Lung microvascular endothelial cell (primary cell): Measurements from ENCODE around the gene SLC24A3. TPM values are rescaled to one million over a fixed set of nuclear protein-coding genes. Genes with fewer than 3 reads are reported as not detected.

Experiments
- DNase-seq, 2 donors: peaks; one replicate each; pipeline versions ENCODE4 v3.0.0 to v3.0.0-alpha.2; 2010; ENCODE audit warnings: low read depth in 2 of 2
- total RNA-seq: library from RNA; depleted of rRNA; stranded (reverse); fragments of >200 nt; gene quantifications from 2 replicates; pipeline ENCODE4 v1.2.1, GENCODE V29; 2014

SLC24A3 gene
- total RNA-seq, 1 donor from 2014 or later = under 0.01 TPM

DNA sequence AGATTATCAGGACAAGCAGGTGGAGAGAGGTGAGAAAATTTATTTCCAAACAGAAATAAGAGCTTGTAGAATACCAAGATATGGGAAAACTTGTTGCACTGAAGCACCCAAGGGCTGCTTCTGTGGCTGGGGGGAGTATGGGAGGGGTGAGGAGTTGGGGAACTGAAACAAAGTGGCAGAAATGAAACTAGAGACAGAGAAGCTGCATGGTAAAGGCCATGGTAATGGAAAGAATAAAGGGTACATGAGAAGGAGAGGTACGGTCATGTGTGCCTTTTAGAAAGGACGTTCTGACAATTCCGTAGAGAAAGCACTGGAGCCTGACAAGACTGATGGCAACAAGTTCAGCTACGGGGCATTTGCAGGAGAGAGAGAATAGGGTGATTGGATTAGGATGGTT is 494.0 kb downstream of the SLC24A3 start:
- no peak for DNase-seq

- no peak for DNase-seq
Measured at GRCh38 chr20:19709635-19710335, 497.3 kb downstream of the SLC24A3 start.

GRCh38 chr20:19710336-19711120 is 498.1 kb downstream of the SLC24A3 start:
- DNase-seq = peak in 1 of 2 donors; percentile 37

GRCh38 chr20:19711126-19711525 is 498.7 kb downstream of the SLC24A3 start:
- no peak for DNase-seq

- DNase-seq = peak in 1 of 2 donors; percentile 11
Measured at GRCh38 chr20:19712721-19713260, 500.3 kb downstream of the SLC24A3 start.

GRCh38 chr20:19713822-19714578 is 501.6 kb downstream of the SLC24A3 start:
- no peak for DNase-seq

DNA sequence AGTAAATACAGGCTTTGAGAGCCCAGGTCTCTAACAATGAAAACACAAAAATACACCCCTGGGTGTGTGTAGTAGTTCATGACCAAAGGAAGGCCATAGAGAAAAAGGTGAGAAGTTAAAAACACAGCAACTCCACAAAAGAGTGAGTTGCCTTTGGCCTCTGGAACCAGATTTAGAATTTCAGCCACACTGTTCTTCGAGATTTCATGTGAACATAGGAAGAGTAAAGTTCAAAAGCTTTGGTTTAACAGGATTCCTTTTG is 502.1 kb downstream of the SLC24A3 start:
- DNase-seq = no peak

GRCh38 chr20:19715986-19716385 is 503.5 kb downstream of the SLC24A3 start:
- no peak for DNase-seq

DNA sequence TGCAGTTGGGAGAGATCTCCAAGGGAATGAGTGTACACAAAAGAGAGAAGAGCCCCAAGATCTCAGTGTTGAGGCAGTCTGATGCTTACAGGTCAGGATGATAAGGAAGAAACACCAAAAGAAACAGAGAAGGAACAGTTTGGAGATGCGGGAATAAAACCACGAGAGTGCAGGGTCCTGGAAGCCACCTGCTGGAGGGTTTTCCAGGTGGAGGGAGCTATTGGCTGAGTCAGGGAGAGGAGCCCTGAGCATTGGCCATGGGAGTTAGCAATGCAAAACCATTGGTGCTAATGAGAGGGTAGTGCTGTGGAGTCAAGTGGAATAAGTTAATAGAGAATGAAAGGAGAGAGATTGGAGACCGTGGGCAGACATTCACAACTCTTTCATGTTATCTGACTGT is 506.4 kb downstream of the SLC24A3 start:
- DNase-seq = no peak

GRCh38 chr20:19720991-19721390 is 508.5 kb downstream of the SLC24A3 start:
- no peak for DNase-seq

GRCh38 chr20:19723051-19723450 is 510.6 kb downstream of the SLC24A3 start:
- no peak for DNase-seq

- no peak for DNase-seq
Measured at GRCh38 chr20:19723813-19724430, 511.5 kb downstream of the SLC24A3 start.

GRCh38 chr20:19725373-19725772 is 512.9 kb downstream of the SLC24A3 start:
- DNase-seq = no peak

- peak in 1 of 2 donors; percentile 53 for DNase-seq
Measured at GRCh38 chr20:19725814-19726525, 513.5 kb downstream of the SLC24A3 start.

DNA sequence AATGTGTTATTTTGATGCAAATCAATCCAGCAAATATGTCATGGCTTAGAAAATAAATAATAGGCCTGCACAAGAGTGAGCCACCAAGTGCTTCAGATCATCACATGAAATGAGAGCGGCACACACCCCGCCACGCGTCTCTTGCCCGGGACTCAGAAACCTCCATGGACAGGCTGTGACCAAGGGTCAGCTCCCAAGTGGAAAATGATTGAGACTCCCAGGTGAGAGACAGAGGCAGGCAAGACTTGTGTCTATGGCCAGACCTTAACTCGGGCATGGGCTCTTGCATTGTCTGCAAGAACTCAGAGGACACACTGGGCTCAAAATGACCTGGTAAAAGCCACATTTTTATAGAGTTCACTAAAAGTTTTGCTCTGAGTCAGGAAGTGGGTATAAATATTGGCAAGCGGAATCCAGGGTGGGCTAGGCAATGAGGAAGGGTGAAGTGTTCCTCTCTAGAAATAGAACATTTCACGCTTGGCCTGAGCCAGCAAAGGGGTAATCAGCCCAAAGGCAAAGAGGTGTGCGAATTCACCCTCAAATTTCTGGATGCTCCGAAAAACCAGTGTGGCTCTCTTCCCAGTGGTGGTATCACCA is 514.9 kb downstream of the SLC24A3 start:
- no peak for DNase-seq

- DNase-seq = no peak
Measured at GRCh38 chr20:19729672-19730071, 517.2 kb downstream of the SLC24A3 start.

GRCh38 chr20:19730706-19731105 is 518.3 kb downstream of the SLC24A3 start:
- DNase-seq = peak in 1 of 2 donors; percentile 38

GRCh38 chr20:19734811-19735210 is 522.4 kb downstream of the SLC24A3 start:
- no peak for DNase-seq

- peak; percentile 87 to 91 for DNase-seq
Measured at GRCh38 chr20:19735446-19735845, 523.0 kb downstream of the SLC24A3 start.

DNA sequence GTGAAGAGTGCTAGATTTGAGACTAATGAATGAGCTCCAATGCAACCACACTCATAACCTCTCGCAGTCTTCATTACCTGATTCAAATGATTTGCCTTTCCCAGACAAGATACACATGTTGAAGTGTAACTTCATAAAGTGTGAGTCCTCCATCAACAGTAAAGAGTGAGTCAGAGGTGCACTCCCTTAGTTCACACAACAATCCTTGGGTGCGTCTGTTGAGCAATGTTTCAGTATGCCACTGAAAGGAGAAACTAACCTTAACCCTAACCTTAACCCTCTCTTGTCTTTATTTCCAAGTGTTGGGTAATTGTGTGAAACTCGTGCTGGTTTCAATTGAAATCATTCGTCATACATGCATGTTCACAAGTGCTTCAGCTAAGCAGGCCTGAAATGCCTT is 524.6 kb downstream of the SLC24A3 start:
- peak in 1 of 2 donors; percentile 41 for DNase-seq

GRCh38 chr20:19738951-19739350 is 526.5 kb downstream of the SLC24A3 start:
- no peak for DNase-seq
